K562 (cell line): Measurements from ENCODE around the gene TUBA4B. TPM values are rescaled to one million over a fixed set of nuclear protein-coding genes. Genes with fewer than 3 reads are reported as not detected.
A peak's percentile ranks its signal among the peaks of the same experiment; 100 is the strongest.

Source experiments
- BHLHE40 ChIP-seq: IDR thresholded peaks from 2 replicates; pipeline ENCODE4 v1.6.1; 2011; ENCODE audit warnings: low read length, improper control_type of control experiment
- BMI1 ChIP-seq: fragments of 150-350 bp; IDR thresholded peaks from 2 replicates; pipeline ENCODE4 v1.6.1; 2014; ENCODE audit warnings: low read length
- CBFB ChIP-seq: sonication (generic); formaldehyde crosslinking; IDR thresholded peaks from 2 replicates; pipeline ENCODE4 v1.4.0; 2020; ENCODE audit warnings: mild to moderate bottlenecking, missing genetic modification reagents
- DMBX1 ChIP-seq: fragments of 250-450 bp; sonication (Bioruptor Pico); IDR thresholded peaks from 2 replicates; pipeline ENCODE4 v1.8.0; 2022; ENCODE audit warnings: inconsistent platforms, mild to moderate bottlenecking, moderate library complexity, borderline replicate concordance
- HCFC1 ChIP-seq: IDR thresholded peaks from 2 replicates; pipeline ENCODE4 v1.6.1; 2012; ENCODE audit warnings: low read depth, low read length, improper control_type of control experiment
- KLF1 ChIP-seq: fragments of 450-650 bp; IDR thresholded peaks from 2 replicates; pipeline ENCODE4 v1.6.1; 2016; ENCODE audit warnings: missing genetic modification characterization, missing compliant biosample characterization
- MXI1 ChIP-seq: IDR thresholded peaks from 2 replicates; pipeline ENCODE4 v1.6.1; 2011; ENCODE audit warnings: low read depth, mild to moderate bottlenecking, improper control_type of control experiment, low read length
- NR1H2 ChIP-seq: sonication (generic); formaldehyde crosslinking; IDR thresholded peaks from 2 replicates; pipeline ENCODE4 v1.4.0; 2020; ENCODE audit warnings: mild to moderate bottlenecking, missing genetic modification reagents
- PHB2 ChIP-seq: fragments of 450-650 bp; IDR thresholded peaks from 2 replicates; pipeline ENCODE4 v1.6.1; 2017; ENCODE audit warnings: low read depth
- PHF21A ChIP-seq: fragments of 450-650 bp; IDR thresholded peaks from 2 replicates; pipeline ENCODE4 v1.6.1; 2017; ENCODE audit warnings: low read depth, borderline replicate concordance
- RAD21 ChIP-seq, 2 experiments: fragments of 250-450 bp in 1 of 2; fragments of 450-650 bp in 1 of 2; sonication (Bioruptor Pico) in 1 of 2; formaldehyde crosslinking in 1 of 2; IDR thresholded peaks in 1 of 2; conservative IDR thresholded peaks in 1 of 2; 2 replicates each; pipeline versions ENCODE4 v1.4.0 to v1.8.0; 2020 to 2022; ENCODE audit warnings: mild to moderate bottlenecking in 2 of 2, moderate library complexity in 1 of 2
- SP2 ChIP-seq: IDR thresholded peaks from 2 replicates; pipeline ENCODE4 v1.6.1; 2011; ENCODE audit warnings: mild to moderate bottlenecking, low read depth, low read length, moderate library complexity; ENCODE audit not compliant: poor library complexity, severe bottlenecking; ENCODE audit errors: extremely low read depth
- ZBTB1 ChIP-seq: sonication (generic); formaldehyde crosslinking; IDR thresholded peaks from 2 replicates; pipeline ENCODE4 v1.8.1; 2023; ENCODE audit warnings: missing genetic modification reagents, low read depth, mild to moderate bottlenecking, borderline replicate concordance
- polyA plus RNA-seq, 8 experiments: library from polyadenylated mRNA; depleted of rRNA in 4 of 8; stranded (reverse) in 5 of 8; unstranded in 3 of 8; fragments of >200 nt; fragmentation: Nextera tagmentation in 2 of 8; fragmentation: Illumina TruSeq in 1 of 8; extraction: Ambion mirVana in 2 of 8; extraction: Trizol in 1 of 8; gene quantifications; 2 replicates each; pipeline versions ENCODE4 v1.2.1 to v1.2.3, GENCODE V29; 2011 to 2014; ENCODE audit warnings: inconsistent platforms in 1 of 8, missing spikeins in 1 of 8
- total RNA-seq, 7 experiments: library from RNA; depleted of rRNA in 6 of 7; stranded (reverse); fragments of >200 nt in 6 of 7; fragmentation: Illumina TruSeq in 2 of 7; extraction: Trizol in 2 of 7; gene quantifications; 2 replicates each; pipeline versions ENCODE4 v1.2.1 to v1.2.3, GENCODE V29; 2011 to 2021; ENCODE audit warnings: low replicate concordance in 1 of 7

Gene TUBA4B
- total and polyA plus RNA-seq, 9 of the 15 experiments (the other 6 are each of a cell fraction or from before 2014, with no cell fraction given): 0.04 TPM; not detected in 8

GRCh38 chr2:219298759-219299371, 45.8 kb downstream of the TUBA4B start (continued):
- peak; percentile 77 to 85 for TF ChIP-seq RAD21 (CRISPR knock-in tag; conservative IDR thresholded peaks at IDR 0.05 in 1 of 2, IDR thresholded peaks at IDR 0.05 in 1 of 2)
- no peak for TF ChIP-seq BMI1
- TF ChIP-seq ZBTB1 (CRISPR knock-in tag): no peak
- TF ChIP-seq HCFC1: peak; percentile 23; the same call in 1 of the 2 replicates
- TF ChIP-seq PHF21A: no peak
- no peak for TF ChIP-seq MXI1
- no peak for TF ChIP-seq SP2
- no peak for TF ChIP-seq NR1H2 (CRISPR knock-in tag)
- 0 out of 2 replicates have a peak, but pooled peaks have one; percentile 29 for TF ChIP-seq CBFB (CRISPR knock-in tag)
- 0 out of 2 replicates have a peak, but pooled peaks have one; percentile 21 for TF ChIP-seq BHLHE40
- TF ChIP-seq KLF1 (tag): no peak
- TF ChIP-seq PHB2: no peak
- TF ChIP-seq DMBX1 (CRISPR knock-in tag): no peak
